ENCODE data around the gene EFHC1. TPM values are rescaled to one million over a fixed set of nuclear protein-coding genes. Genes with fewer than 3 reads are reported as not detected.

Gene EFHC1
- total RNA-seq, 1 donor from 2014 or later, result 29.0 TPM

- no peak overlapping the region for H3K27ac Mint-ChIP-seq (ENCODE audit: unreplicated experiment)
- peaks cover 24% of the 10 kb centered on the region for H3K4me1 Mint-ChIP-seq (ENCODE audit: unreplicated experiment)
Observed at GRCh38 chr6:52524918-52525317, 104.8 kb downstream of the EFHC1 start.

GRCh38 chr6:52526634-52527033 is 106.5 kb downstream of the EFHC1 start:
- Mint-ChIP-seq H3K9me3 (ENCODE audit: unreplicated experiment) (no peaks in the 10 kb centered on the region), H3K27ac (ENCODE audit: unreplicated experiment) (no peak overlapping the region), H3K4me3 (ENCODE audit: unreplicated experiment) (no peak overlapping the region), H3K27me3 (ENCODE audit: unreplicated experiment) (no peaks in the 10 kb centered on the region), H3K36me3 (ENCODE audit: low read depth, unreplicated experiment) (peaks cover 4% of the 10 kb centered on the region), H3K4me1 (ENCODE audit: unreplicated experiment) (peaks cover 24% of the 10 kb centered on the region)
- no peak for TF ChIP-seq CTCF (IDR thresholded peaks at IDR 0.05; ENCODE audit: unreplicated experiment)
- no peak for DNase-seq (ENCODE audit: low spot score)

More at GRCh38 chr6:52524918-52525317, 104.8 kb downstream of the EFHC1 start:
- no peak for DNase-seq (ENCODE audit: low spot score)
- no peak overlapping the region for H3K4me3 Mint-ChIP-seq (ENCODE audit: unreplicated experiment)
- no peaks in the 10 kb centered on the region for H3K27me3 Mint-ChIP-seq (ENCODE audit: unreplicated experiment)
- peaks cover 5% of the 10 kb centered on the region for H3K36me3 Mint-ChIP-seq (ENCODE audit: low read depth, unreplicated experiment)
- TF ChIP-seq CTCF (IDR thresholded peaks at IDR 0.05; ENCODE audit: unreplicated experiment), result no peak
- no peaks in the 10 kb centered on the region for H3K9me3 Mint-ChIP-seq (ENCODE audit: unreplicated experiment)

- no peak for DNase-seq (ENCODE audit: low spot score)
- TF ChIP-seq CTCF (IDR thresholded peaks at IDR 0.05; ENCODE audit: unreplicated experiment), result no peak
- H3K36me3 Mint-ChIP-seq (ENCODE audit: low read depth, unreplicated experiment), result peaks cover 4% of the 10 kb centered on the region
- no peaks in the 10 kb centered on the region for H3K9me3 Mint-ChIP-seq (ENCODE audit: unreplicated experiment)
- no peak overlapping the region for H3K27ac Mint-ChIP-seq (ENCODE audit: unreplicated experiment)
- H3K4me1 Mint-ChIP-seq (ENCODE audit: unreplicated experiment), result peaks cover 16% of the 10 kb centered on the region
- no peaks in the 10 kb centered on the region for H3K27me3 Mint-ChIP-seq (ENCODE audit: unreplicated experiment)
- H3K4me3 Mint-ChIP-seq (ENCODE audit: unreplicated experiment), result no peak overlapping the region
Observed at GRCh38 chr6:52527436-52527835, 107.3 kb downstream of the EFHC1 start.

GRCh38 chr6:52529311-52529710 is 109.2 kb downstream of the EFHC1 start:
- H3K4me1 Mint-ChIP-seq (ENCODE audit: unreplicated experiment), result peaks cover 8% of the 10 kb centered on the region
- H3K4me3 Mint-ChIP-seq (ENCODE audit: unreplicated experiment), result no peak overlapping the region
- TF ChIP-seq CTCF (IDR thresholded peaks at IDR 0.05; ENCODE audit: unreplicated experiment), result no peak
- H3K36me3 Mint-ChIP-seq (ENCODE audit: low read depth, unreplicated experiment), result peaks cover 4% of the 10 kb centered on the region
- DNase-seq (ENCODE audit: low spot score), result no peak
- H3K27me3 Mint-ChIP-seq (ENCODE audit: unreplicated experiment), result peaks cover 2% of the 10 kb centered on the region
- H3K27ac Mint-ChIP-seq (ENCODE audit: unreplicated experiment), result no peak overlapping the region
- no peaks in the 10 kb centered on the region for H3K9me3 Mint-ChIP-seq (ENCODE audit: unreplicated experiment)

GRCh38 chr6:52530351-52530750 is 110.2 kb downstream of the EFHC1 start:
- H3K27ac Mint-ChIP-seq (ENCODE audit: unreplicated experiment), result no peak overlapping the region

More at GRCh38 chr6:52530351-52530750, 110.2 kb downstream of the EFHC1 start:
- H3K9me3 Mint-ChIP-seq (ENCODE audit: unreplicated experiment), result no peaks in the 10 kb centered on the region
- H3K4me3 Mint-ChIP-seq (ENCODE audit: unreplicated experiment), result no peak overlapping the region
- no peak for TF ChIP-seq CTCF (IDR thresholded peaks at IDR 0.05; ENCODE audit: unreplicated experiment)
- no peak for DNase-seq (ENCODE audit: low spot score)
- peaks cover 4% of the 10 kb centered on the region for H3K36me3 Mint-ChIP-seq (ENCODE audit: low read depth, unreplicated experiment)
- peaks cover 2% of the 10 kb centered on the region for H3K27me3 Mint-ChIP-seq (ENCODE audit: unreplicated experiment)
- peaks cover 15% of the 10 kb centered on the region for H3K4me1 Mint-ChIP-seq (ENCODE audit: unreplicated experiment)
